Measurements from ENCODE around the gene RUFY3.
A peak's percentile ranks its signal among the peaks of the same experiment; 100 is the strongest.

The RUFY3 gene

DNA sequence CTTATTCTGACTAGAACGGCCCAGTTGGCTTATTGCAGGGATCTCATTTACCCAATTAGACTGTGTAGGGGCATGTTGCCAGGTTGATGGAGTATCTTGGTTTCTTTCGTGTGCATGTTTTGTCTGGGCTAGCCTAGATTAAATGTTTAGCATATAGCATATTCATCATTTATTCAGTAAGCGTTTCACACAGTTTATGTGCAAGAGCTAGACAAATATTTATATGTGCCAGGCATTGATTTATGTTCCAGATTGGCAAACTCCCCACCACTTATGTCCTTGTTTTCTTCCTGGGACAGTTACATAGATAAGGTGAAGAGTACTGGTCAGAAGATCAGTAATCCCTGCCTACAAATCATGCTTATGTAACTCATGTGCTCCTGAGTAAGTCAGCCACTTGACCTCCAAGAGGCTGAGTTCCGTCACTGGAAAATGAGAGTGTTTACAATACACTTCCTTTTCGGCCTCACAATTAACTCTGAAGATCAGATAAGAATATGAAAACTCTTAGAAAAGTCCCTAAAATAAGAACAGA lies 57.2 kb downstream of the RUFY3 start:
- DNase-seq (ENCODE audit: low spot score), result no peak

DNA sequence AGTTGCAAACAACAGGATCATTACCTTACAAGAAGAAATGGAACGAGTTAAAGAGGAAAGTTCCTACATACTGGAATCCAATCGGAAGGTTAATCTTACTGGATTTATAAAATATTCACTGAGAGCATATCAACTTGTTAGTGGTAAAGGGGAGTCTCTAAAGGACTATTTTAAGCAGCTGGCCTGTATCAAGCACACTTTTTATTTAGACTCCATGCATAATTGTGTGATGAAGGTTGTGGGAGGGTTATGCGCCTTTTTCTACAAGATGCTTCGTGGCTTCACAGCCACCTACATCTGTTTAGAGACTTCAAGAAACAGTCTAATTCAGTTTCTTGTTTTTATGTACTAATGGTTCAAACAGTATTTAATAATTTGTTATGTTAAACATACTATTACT lies 61.3 kb downstream of the RUFY3 start:
- no peak for DNase-seq (ENCODE audit: low spot score)

- no peak for DNase-seq (ENCODE audit: low spot score)
Measured at GRCh38 chr4:70787496-70787895, 65.7 kb downstream of the RUFY3 start.

DNA sequence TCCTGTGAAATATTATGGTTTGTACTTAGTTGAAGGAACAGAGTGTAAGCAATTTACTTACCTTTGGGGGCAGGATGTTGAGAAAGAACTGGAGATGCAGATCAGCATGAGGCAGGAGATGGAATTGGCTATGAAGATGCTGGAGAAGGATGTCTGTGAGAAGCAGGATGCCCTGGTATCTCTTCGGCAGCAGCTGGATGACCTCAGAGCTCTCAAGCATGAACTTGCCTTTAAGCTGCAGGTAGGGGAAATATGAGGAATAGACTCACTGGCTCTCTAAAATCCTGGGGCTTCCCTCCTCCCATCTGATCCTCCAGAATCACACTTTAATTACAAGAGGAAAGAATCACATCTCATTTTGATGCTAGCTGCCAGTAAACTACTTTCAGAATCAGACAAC lies 67.0 kb downstream of the RUFY3 start:
- DNase-seq (ENCODE audit: low spot score), result no peak

DNA sequence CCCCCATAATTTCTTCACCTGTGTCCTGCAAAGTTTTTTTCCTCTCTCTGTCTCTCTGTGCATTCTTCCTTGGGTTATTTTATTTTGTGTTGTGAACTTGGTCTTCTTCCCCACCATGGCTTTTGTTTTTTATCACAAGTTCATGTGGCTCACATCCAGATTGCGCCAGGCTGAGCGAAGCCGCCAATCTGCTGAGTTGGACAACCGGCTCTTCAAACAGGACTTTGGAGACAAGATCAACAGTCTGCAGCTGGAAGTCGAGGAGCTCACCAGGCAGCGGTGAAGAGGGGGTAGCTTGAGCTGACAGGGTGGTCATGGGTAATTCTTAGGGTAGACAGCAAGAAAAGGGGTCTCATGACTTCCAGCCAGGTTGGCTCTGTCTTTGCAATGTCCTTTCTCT lies 71.9 kb downstream of the RUFY3 start:
- no peak for DNase-seq (ENCODE audit: low spot score)

DNA sequence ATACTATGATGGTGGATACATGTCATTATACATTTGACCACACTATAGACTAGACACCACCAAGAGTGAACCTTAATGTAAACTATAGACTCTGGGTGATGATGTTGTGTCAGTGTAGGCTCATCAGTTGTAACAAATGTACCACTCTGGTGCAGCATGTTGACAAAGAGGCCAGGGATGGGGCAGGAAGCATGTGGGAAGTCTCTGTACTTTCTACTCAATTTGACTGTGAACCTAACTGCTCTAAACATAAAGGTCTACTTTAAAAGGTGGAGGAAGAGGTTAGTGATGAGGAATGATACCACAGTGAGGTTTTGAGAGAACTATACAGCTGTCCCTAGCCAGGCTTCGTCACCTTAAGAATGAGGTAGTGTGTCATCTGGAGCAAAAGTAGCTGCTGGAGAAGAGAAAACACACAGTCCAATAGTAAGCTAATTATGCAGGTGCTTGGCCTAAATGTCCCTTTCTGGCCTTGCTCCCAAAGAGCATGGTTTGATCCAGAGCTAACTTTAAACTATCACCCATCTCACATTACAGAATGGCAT lies 79.6 kb downstream of the RUFY3 start:
- no peak for DNase-seq (ENCODE audit: low spot score)

GRCh38 chr4:70802928-70803580 lies 81.3 kb downstream of the RUFY3 start:
- DNase-seq (ENCODE audit: low spot score), result no peak

DNA sequence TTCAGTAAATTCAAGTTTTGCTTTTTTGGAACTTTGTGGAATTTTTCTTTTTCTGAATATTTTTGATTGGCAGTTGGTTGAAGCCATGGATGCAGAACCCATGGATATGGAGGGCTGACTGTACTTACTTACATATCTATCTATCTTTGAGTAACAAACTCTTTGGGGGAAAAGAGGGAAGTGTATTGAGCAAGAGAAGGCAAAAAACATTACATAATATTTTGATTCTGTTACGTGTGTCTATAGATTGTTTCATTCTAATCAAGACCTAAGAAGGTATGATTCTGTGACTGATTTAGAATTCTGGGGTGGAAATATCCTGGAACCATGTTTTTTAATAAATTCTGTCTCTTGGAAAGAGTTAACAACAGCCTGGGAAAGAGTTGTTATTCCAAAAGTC lies 86.4 kb downstream of the RUFY3 start:
- no peak for DNase-seq (ENCODE audit: low spot score)

DNA sequence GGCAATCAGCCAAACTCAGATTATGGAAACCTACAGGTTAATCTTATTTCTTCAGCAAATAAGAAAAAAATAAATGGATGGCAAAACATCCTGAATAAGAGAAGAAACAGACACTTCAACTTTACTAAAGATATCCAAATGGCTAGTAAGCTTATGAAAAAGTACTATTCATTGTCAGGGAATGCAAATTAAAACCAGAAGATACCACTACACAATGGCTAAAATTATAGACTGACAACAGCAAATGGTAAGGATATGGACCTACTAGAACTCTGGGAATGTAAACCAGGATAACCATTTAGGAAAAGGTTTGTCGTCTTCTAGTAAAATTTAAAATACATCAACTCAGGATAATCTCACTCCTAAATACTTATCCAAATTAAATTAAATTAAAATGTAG lies 93.6 kb downstream of the RUFY3 start:
- no peak for DNase-seq (ENCODE audit: low spot score)

DNA sequence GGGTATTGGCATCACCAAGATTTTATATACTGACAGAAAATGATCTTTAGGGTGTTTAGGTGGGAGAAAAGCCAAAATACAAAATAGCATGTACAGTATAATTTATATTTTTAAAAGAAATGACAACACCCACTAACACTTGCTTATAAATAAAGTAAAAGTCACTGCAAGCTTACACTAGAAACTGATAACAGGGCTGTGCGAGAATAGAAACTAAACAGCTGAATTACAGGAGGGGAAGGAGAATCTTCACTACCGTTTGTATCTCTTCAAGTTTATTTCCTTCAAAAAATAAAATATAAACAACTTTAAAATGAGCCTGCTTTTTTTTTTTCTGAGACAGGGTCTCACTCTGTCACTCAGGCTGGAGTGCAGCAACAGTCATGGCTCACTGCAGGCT lies 95.1 kb downstream of the RUFY3 start:
- no peak for DNase-seq (ENCODE audit: low spot score)

- no peak for DNase-seq (ENCODE audit: low spot score)
Measured at GRCh38 chr4:70818173-70818855, 96.5 kb downstream of the RUFY3 start.

- DNase-seq (ENCODE audit: low spot score), result no peak
Measured at GRCh38 chr4:70818921-70819320, 97.2 kb downstream of the RUFY3 start.

DNA sequence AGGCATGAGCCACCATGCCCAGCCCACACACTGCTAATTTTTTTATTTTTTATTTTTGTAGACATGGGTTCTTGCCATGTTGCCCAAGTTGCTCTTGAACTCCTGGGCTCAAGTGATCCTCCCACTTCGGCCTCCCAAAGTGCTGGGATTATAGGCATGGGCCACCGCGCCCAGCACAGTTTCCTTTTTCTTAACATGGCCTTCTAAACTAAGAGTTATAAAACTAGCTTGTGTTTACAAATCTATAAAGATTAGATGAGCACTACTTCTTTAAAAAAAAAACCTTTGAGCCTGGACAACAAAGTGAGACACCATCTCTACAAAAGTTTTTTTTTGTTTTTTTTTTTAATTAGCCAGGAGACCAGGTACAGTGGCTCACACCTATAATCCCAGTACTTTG lies 107.3 kb downstream of the RUFY3 start:
- DNase-seq (ENCODE audit: low spot score), result no peak

GRCh38 chr4:70829492-70829891 lies 107.7 kb downstream of the RUFY3 start:
- DNase-seq (ENCODE audit: low spot score), result no peak

- DNase-seq (ENCODE audit: low spot score), result no peak
Measured at GRCh38 chr4:70830054-70830453, 108.3 kb downstream of the RUFY3 start.

DNA sequence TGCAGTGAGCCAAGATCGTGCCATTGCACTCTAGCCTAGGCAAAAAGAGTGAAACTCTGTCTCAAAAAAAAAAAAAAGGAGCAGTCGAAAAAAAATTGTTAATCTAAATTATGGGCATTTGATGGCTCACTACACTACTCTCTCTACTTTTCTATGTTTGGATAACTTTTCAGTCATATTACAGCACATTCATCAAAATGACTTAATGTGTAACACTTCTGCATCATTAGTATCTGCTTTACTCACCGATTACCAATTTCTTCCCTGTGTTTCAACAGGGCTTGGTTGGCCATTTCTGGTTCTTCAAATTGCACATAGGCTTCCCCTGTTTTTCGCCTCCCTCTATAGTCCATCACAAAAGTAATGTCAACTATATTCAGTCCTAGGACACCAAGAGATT lies 109.5 kb downstream of the RUFY3 start:
- no peak for DNase-seq (ENCODE audit: low spot score)

DNA sequence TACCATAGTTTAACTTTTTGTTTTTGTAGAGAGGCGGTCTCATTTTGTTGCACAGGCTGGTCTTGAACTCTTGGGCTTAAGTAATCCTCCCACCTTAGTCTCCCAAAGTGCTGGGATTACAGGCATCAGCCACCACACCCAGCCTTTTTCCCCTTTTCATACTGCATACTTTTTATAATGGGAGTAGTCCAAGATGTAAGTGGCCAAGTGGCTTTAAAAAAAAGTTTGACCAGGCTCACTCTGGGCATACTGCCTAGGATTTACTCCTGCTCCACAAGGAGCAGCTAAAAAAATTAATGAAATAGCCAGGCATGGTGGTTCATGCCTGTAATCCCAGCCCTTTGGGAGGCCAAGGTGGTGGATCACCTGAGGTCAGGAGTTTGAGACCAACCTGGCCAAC lies 111.9 kb downstream of the RUFY3 start:
- no peak for DNase-seq (ENCODE audit: low spot score)

- no peak for DNase-seq (ENCODE audit: low spot score)
Measured at GRCh38 chr4:70836081-70836480, 114.3 kb downstream of the RUFY3 start.

- peak; percentile 18 for DNase-seq (ENCODE audit: low spot score)
Measured at GRCh38 chr4:70838204-70838603, 116.4 kb downstream of the RUFY3 start.

GRCh38 chr4:70838666-70839588 lies 117.2 kb downstream of the RUFY3 start:
- peak; percentile 60 for DNase-seq (ENCODE audit: low spot score)

DNA sequence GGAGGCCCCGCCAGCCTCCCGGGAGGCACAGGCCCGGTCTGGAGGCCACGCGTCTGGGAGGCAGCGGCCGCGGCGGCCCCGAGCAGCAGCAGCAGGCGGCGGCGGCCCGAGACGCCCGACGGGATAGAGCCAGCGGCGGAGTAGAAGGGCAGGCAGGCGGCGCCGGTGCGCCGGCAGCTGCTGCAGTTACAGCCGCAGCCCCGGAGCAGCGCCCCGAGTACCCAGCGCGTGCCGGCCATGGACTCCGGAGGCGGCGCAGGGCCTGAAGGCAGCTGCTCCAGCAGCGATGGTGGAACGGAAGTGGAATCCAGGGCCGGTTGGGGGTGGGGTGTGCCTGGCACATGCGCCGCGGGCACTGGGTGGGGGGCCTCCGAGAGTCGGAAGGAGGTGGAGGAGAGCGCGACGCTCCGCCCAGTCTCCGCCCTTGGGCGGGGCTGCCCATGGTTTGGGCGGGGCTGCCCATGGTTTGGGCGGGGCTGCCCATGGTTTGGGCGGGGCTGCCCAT lies 117.9 kb downstream of the RUFY3 start, which contains the start of gene GRSF1:
TSS of gene GRSF1 (minus strand) at position 302 of the 505 bp plus-strand sequence. CDS start at position 239, 63 bp downstream.
- DNase-seq (ENCODE audit: low spot score), result peak; percentile 98

DNA sequence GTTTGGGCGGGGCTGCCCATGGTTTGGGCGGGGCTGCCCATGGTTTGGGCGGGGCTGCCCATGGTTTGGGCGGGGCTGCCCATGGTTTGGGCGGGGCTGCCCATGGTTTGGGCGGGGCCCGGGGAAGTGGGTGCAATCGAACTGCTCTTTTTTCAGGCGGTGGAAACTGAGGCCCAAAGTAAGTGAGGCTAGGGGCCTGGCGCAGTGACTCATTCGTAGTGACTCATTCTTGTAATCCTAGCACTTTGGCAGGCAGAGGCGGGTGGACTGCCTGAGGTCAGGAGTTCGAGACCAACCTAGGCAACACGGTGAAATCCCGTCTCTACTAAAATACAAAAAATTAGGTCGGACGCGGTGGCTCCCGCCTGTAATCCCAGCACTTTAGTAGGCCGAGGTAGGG lies 118.4 kb downstream of the RUFY3 start:
- peak; percentile 24 for DNase-seq (ENCODE audit: low spot score)

Measured in AG08395 (cell line).